Measurements from ENCODE around the gene MYL3.

- TF ChIP-seq CTCF (IDR thresholded peaks at IDR 0.05), result no peak
- no peak for TF ChIP-seq POLR2A (IDR thresholded peaks at IDR 0.05)
Observed at GRCh38 chr3:46865546-46865945, 2.3 kb upstream of the MYL3 start.
